CD14-positive monocyte (primary cell): ENCODE data around the gene ULK2. TPM values are rescaled to one million over a fixed set of nuclear protein-coding genes. Genes with fewer than 3 reads are reported as not detected.

ENCODE experiments used
- DNase-seq, 3 donors: peaks; one replicate each; pipeline ENCODE4 v3.0.0-alpha.2; 2011 to 2022
- H2AFZ ChIP-seq: 2 replicates; pipeline ENCODE4 v1.6.0; 2012; ENCODE audit warnings: mild to moderate bottlenecking, low read depth, low read length, inconsistent platforms; ENCODE audit not compliant: insufficient read depth, poor library complexity, severe bottlenecking
- H3K27ac ChIP-seq, 2 donors: 1 replicate in 1 of 2; 2 replicates in 1 of 2; pipeline ENCODE4 v1.5.1; 2012 to 2013; ENCODE audit warnings: low read length in 2 of 2, control low read depth in 1 of 2, inconsistent platforms in 1 of 2, low read depth in 1 of 2, mild to moderate bottlenecking in 1 of 2
- H3K27me3 ChIP-seq, 2 donors: one replicate each; pipeline versions ENCODE4 v1.6.0 to v1.6.1; 2011 to 2013; ENCODE audit warnings: low read length in 2 of 2; ENCODE audit not compliant: control insufficient read depth in 2 of 2, insufficient read depth in 2 of 2
- H3K36me3 ChIP-seq, 2 donors: replicated peaks in 1 of 2; 1 replicate in 1 of 2; 2 replicates in 1 of 2; pipeline versions ENCODE4 v1.5.1 to v1.6.1; 2012 to 2013; ENCODE audit warnings: low read length in 2 of 2, control low read depth in 1 of 2, inconsistent platforms in 1 of 2, mild to moderate bottlenecking in 1 of 2; ENCODE audit not compliant: insufficient read depth in 2 of 2, control insufficient read depth in 1 of 2
- H3K4me1 ChIP-seq, 2 donors: 1 replicate in 1 of 2; 2 replicates in 1 of 2; pipeline versions ENCODE4 v1.5.1 to v1.6.1; 2012 to 2013; ENCODE audit warnings: low read length in 2 of 2, control low read depth in 1 of 2, inconsistent platforms in 1 of 2, mild to moderate bottlenecking in 1 of 2, moderate library complexity in 1 of 2; ENCODE audit not compliant: insufficient read depth in 2 of 2, control insufficient read depth in 1 of 2
- H3K4me2 ChIP-seq: replicated peaks from 2 replicates; pipeline ENCODE3; 2012; ENCODE audit warnings: low read length, moderate library complexity, mild to moderate bottlenecking; ENCODE audit not compliant: poor library complexity, severe bottlenecking; ENCODE audit errors: extremely low read depth
- H3K4me3 ChIP-seq, 3 experiments: fragments of 200-600 bp in 1 of 3; sonication (generic) in 1 of 3; replicated peaks in 1 of 3; 1 replicate in 2 of 3; 2 replicates in 1 of 3; pipeline ENCODE4 v1.5.1; 2011 to 2013; ENCODE audit warnings: low read length in 3 of 3, mild to moderate bottlenecking in 3 of 3, control low read depth in 2 of 3, low read depth in 2 of 3, inconsistent platforms in 1 of 3, moderate library complexity in 1 of 3
- H3K79me2 ChIP-seq: 2 replicates; pipeline ENCODE4 v1.6.0; 2012; ENCODE audit warnings: mild to moderate bottlenecking, control low read depth, inconsistent platforms, low read length, moderate library complexity; ENCODE audit not compliant: insufficient read depth
- H3K9ac ChIP-seq: 2 replicates; pipeline ENCODE4 v1.6.0; 2017; ENCODE audit warnings: low read length, mild to moderate bottlenecking; ENCODE audit not compliant: insufficient read depth, poor library complexity, severe bottlenecking
- H3K9me3 ChIP-seq, 2 donors: replicated peaks in 1 of 2; 1 replicate in 1 of 2; 2 replicates in 1 of 2; pipeline versions ENCODE4 v1.5.1 to v1.6.1; 2012 to 2013; ENCODE audit warnings: low read length in 2 of 2, control low read depth in 1 of 2; ENCODE audit not compliant: control insufficient read depth in 1 of 2, insufficient read depth in 1 of 2
- H4K20me1 ChIP-seq: 2 replicates; pipeline ENCODE4 v1.6.0; 2012; ENCODE audit warnings: mild to moderate bottlenecking, low read length, control low read depth, moderate library complexity; ENCODE audit not compliant: insufficient read depth
- H3K27ac Mint-ChIP-seq, 7 donors: one replicate each; pipeline ENCODE4 v1.8.0; 2020; ENCODE audit warnings: mild to moderate bottlenecking in 7 of 7, mixed read lengths in 7 of 7, moderate library complexity in 6 of 7, inconsistent platforms in 2 of 7
- H3K27me3 Mint-ChIP-seq, 3 donors: one replicate each; pipeline ENCODE4 v1.8.0; 2021 to 2022; ENCODE audit warnings: low read depth in 3 of 3, mild to moderate bottlenecking in 3 of 3, mixed read lengths in 3 of 3, moderate library complexity in 3 of 3, inconsistent platforms in 1 of 3
- H3K36me3 Mint-ChIP-seq, 2 donors: one replicate each; pipeline ENCODE4 v1.8.0; 2020; ENCODE audit warnings: mixed read lengths in 2 of 2, inconsistent platforms in 1 of 2, mild to moderate bottlenecking in 1 of 2
- H3K4me1 Mint-ChIP-seq: one replicate; pipeline ENCODE4 v1.8.0; 2020; ENCODE audit warnings: mild to moderate bottlenecking, mixed read lengths
- H3K4me3 Mint-ChIP-seq, 2 donors: one replicate each; pipeline ENCODE4 v1.8.0; 2020; ENCODE audit warnings: mild to moderate bottlenecking in 2 of 2, mixed read lengths in 2 of 2, moderate library complexity in 1 of 2
- H3K9me3 Mint-ChIP-seq, 7 donors: one replicate each; pipeline ENCODE4 v1.8.0; 2020 to 2022; ENCODE audit warnings: mixed read lengths in 7 of 7, mild to moderate bottlenecking in 6 of 7, moderate library complexity in 6 of 7, inconsistent platforms in 2 of 7
- WGBS: methylation state at CpG from one replicate; pipeline ENCODE4 v1.1.5; 2013; ENCODE audit warnings: missing lambda C conversion rate; ENCODE audit not compliant: insufficient coverage; 5-methylcytosine and 5-hydroxymethylcytosine counted together
- intact Hi-C, 2 donors: fragments of 100-400 bp; cut with micrococcal nuclease; formaldehyde crosslinking; loops; one replicate each; pipeline versions ENCODE4 v1.15.0 to v1.15.1; 2023
- polyA plus RNA-seq, 3 donors: library from polyadenylated mRNA; depleted of rRNA in 1 of 3; unstranded in 2 of 3; stranded (reverse) in 1 of 3; fragments of 300-500 nt in 2 of 3; fragments of >200 nt in 1 of 3; fragmentation: Illumina TruSeq in 2 of 3; gene quantifications; 1 replicate in 2 of 3; 2 replicates in 1 of 3; pipeline ENCODE4 v1.2.3, GENCODE V29; 2012 to 2021
- TF ChIP-seq, protein P1 (sequence below): fragments of 200-600 bp; IDR thresholded peaks from one replicate; pipeline ENCODE4 v1.8.0; 2022; ENCODE audit warnings: antibody characterized with exemption, mild to moderate bottlenecking

Gene ULK2
- polyA plus RNA-seq, 3 donors: 8.5 to 27.2 (median 12.3) TPM

DNA sequence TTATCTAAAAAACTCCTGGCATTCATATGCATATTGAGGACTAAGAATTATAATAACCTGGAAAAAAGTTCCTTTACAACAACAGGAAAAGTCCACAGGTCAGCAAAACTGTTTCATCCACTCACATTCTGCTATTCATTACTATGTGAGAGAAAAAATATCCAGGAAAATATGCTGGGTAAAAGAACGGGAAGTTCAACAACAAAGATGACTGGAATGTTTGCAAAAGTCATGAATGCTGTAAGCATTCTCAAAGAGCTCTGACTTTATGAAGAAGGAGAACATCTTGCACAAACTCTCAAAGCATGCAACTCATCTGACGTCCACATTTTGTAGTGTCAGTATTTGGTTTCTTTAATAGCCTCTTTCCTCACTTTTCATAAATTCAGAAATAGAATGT, 62.7 kb downstream of the ULK2 start:
- Histone ChIP-seq H3K27ac (no peak overlapping the region), H3K9me3 (no peaks in the 10 kb centered on the region), H3K79me2 (no peaks in the 10 kb centered on the region), H3K4me1 (no peaks in the 10 kb centered on the region), H2AFZ (no peak overlapping the region), H3K4me2 (no peak overlapping the region), H3K4me3 (no peak overlapping the region), H3K36me3 (peaks cover 77 to 92% of the 10 kb centered on the region in 2 donors), H3K27me3 (no peaks in the 10 kb centered on the region), H3K9ac (no peak overlapping the region), H4K20me1 (no peaks in the 10 kb centered on the region)
- Mint-ChIP-seq H3K9me3 (peaks cover 0 to 4% (median 0%) of the 10 kb centered on the region in 7 donors), H3K27me3 (peaks cover 0 to 2% (median under 1%) of the 10 kb centered on the region in 3 donors), H3K4me1 (no peaks in the 10 kb centered on the region), H3K36me3 (peaks cover 71 to 80% of the 10 kb centered on the region in 2 donors), H3K4me3 (no peak overlapping the region), H3K27ac (no peak overlapping the region)
- DNase-seq: no peak
- WGBS: no CpG with 5 or more reads among the region's 2 CpGs
- intact Hi-C loops: no loop called here
- TF ChIP-seq, protein P1, sequence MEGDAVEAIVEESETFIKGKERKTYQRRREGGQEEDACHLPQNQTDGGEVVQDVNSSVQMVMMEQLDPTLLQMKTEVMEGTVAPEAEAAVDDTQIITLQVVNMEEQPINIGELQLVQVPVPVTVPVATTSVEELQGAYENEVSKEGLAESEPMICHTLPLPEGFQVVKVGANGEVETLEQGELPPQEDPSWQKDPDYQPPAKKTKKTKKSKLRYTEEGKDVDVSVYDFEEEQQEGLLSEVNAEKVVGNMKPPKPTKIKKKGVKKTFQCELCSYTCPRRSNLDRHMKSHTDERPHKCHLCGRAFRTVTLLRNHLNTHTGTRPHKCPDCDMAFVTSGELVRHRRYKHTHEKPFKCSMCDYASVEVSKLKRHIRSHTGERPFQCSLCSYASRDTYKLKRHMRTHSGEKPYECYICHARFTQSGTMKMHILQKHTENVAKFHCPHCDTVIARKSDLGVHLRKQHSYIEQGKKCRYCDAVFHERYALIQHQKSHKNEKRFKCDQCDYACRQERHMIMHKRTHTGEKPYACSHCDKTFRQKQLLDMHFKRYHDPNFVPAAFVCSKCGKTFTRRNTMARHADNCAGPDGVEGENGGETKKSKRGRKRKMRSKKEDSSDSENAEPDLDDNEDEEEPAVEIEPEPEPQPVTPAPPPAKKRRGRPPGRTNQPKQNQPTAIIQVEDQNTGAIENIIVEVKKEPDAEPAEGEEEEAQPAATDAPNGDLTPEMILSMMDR: no peak

DNA sequence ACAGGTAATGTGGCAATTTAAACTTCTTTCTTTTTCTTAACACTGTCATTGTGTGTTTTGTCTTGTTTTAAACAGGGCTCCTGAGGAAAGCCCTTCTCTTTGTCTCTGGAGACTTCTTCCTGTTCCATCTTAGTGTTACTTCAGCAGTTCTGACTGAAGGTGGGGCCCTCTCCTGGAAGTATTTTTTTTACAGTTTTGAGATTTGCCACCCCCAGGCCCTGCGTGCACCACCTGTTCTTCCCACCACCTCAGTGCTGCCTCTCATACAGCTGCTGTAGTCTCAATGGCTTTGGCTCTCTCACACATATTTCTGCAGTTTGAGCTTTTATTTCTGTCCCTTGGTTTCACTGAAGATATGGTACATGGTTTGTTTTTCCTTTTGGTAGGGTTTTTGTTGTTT, 67.2 kb downstream of the ULK2 start:
- Histone ChIP-seq H2AFZ (no peak overlapping the region), H3K4me3 (no peak overlapping the region), H3K4me1 (no peaks in the 10 kb centered on the region), H3K4me2 (no peak overlapping the region), H3K27me3 (no peaks in the 10 kb centered on the region), H3K36me3 (peaks cover 87 to 95% of the 10 kb centered on the region in 2 donors), H4K20me1 (no peaks in the 10 kb centered on the region), H3K27ac (no peak overlapping the region), H3K79me2 (no peaks in the 10 kb centered on the region), H3K9me3 (peaks cover 18 to 20% of the 10 kb centered on the region in 2 donors), H3K9ac (no peak overlapping the region)
- TF ChIP-seq, protein P1: no peak
- Mint-ChIP-seq H3K9me3 (peaks cover 11 to 26% (median 18%) of the 10 kb centered on the region in 7 donors), H3K4me1 (no peaks in the 10 kb centered on the region), H3K27me3 (peaks cover 0 to 2% (median 2%) of the 10 kb centered on the region in 3 donors), H3K36me3 (peaks cover 76 to 84% of the 10 kb centered on the region in 2 donors), H3K4me3 (no peak overlapping the region), H3K27ac (no peak overlapping the region)
- no CpG with 5 or more reads among the region's 1 CpG for WGBS
- DNase-seq: no peak
- intact Hi-C loops: no loop called here
